ENCODE data around the gene CRIP2. TPM values are rescaled to one million over a fixed set of nuclear protein-coding genes. Genes with fewer than 3 reads are reported as not detected.

The CRIP2 gene
- total and polyA plus RNA-seq, 12 donors: 5.9 to 193 (median 56.4) TPM

DNA sequence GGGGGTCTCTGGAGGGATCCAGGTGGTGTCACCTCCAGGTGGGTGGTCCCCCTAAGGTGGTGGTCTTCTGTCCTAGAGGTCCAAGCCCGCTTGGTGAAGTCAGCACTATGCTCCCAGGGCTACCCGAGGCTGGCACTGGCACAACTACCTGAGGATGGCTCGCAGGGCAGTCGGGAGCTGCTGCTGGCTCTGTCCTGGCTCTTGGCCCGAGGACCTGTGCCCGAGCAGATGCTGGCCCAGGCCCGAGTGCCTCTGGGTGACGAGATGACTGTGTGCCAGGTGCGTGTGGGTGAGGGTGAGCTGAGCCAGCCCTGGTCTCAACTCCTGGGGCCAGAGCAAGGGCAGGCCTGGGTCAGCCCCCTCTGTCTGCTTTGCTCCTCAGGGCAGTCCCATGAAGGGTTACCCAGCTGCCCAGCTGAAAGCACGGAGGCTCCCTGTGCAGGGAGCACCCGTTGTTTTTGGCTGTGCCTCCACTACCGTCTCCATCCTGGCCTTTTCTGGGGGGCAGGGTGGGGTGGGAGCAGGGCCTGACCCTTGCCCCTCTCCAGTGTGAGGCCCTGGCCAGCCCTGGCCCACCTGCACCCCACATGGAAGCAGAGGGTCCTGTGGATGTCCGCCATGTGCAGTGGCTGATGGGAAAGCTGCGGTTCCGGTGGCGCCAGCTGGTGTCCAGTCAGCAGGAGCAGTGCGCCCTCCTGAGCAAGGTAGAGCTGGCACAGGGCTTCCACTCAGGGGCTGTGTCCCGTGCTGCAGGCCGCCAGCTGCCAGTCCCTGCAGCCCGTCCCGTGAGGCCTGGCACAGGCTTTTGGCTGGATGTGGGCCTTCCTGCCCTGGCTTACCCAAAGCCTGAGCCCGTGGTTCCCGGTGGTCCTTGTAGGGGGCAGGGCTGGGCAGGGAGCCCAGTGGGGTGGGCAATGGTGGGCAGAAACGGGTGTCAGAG is 17.7 kb downstream of the CRIP2 start:
- 76 to 94% (median 87%) methylated on average over 6 to 24 of the region's 24 CpGs for WGBS, 4 donors
- peaks cover 5% of the 10 kb centered on the region for H3K27me3 ChIP-seq
- intact Hi-C loops (cut with DNase I): no loop called here
- no peaks in the 10 kb centered on the region for H3K9me3 ChIP-seq (replicated peaks in 1 of 3)
- H3K4me1 ChIP-seq (replicated peaks in 1 of 2): peaks cover 7 to 17% of the 10 kb centered on the region in 2 donors
- DNase-seq: peak in 3 of 7 donors; percentile 24 to 69 (median 50)
- H3K4me3 ChIP-seq: no peak overlapping the region
- H3K36me3 ChIP-seq (replicated peaks in 1 of 2): no peaks in the 10 kb centered on the region
- no peak for TF ChIP-seq CTCF (IDR thresholded peaks at IDR 0.05)
- no peak for TF ChIP-seq POLR2A (IDR thresholded peaks at IDR 0.05)
- no peak overlapping the region for H3K27ac ChIP-seq

DNA sequence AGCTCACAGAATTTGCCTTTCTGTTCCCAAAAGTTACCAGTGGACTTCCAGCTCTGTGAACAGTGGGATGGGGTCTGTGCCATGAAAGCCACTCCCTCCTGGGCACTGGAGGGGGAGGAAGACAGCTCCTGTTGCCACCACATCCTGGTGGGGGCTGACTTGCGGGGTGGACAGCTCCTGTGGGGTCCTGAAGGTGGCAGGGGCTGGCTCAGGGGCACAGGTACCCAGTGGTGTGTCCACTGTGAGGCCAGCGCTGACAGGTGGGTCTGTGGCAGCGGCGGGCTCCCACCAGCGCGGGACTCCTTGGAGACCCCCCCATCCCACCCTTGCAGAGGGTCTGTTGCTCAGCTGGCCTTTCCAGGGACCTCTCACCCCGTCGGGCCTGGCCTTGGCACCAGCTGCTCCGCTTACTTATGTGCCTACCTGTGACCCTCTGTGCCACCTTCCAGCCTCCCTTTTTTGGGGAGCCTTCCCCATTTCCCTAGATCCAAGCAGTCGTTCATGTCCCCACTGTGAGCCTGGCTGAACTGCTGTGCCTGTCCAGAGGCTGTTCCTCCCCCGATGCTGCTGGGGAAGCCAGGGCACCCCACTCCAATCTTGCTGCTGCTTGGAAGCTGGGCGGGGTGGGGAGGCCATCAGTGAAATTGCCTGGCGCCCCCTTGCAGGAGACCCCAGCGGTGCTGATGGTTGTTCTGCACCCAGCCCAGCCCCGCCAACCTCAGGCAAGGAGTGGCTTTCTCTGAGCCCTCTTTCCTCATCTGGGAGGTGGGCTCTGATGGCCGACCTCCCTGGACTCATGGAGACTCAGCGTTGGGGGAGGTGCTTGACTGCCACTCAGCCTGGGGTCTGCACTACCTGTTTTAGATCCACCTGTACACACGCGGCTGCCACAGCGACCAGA is 18.6 kb downstream of the CRIP2 start:
- no peaks in the 10 kb centered on the region for H3K36me3 ChIP-seq (replicated peaks in 1 of 2)
- no peaks in the 10 kb centered on the region for H3K27me3 ChIP-seq
- no peaks in the 10 kb centered on the region for H3K9me3 ChIP-seq (replicated peaks in 1 of 3)
- WGBS, 4 donors: 86 to 92% (median 88%) methylated on average over 14 to 20 of the region's 20 CpGs
- H3K4me1 ChIP-seq (replicated peaks in 1 of 2): peaks cover 7 to 11% of the 10 kb centered on the region in 2 donors
- no peak overlapping the region for H3K27ac ChIP-seq
- intact Hi-C loops (cut with DNase I): no loop called here
- DNase-seq: peak in 1 of 7 donors; percentile 23
- H3K4me3 ChIP-seq: no peak overlapping the region
- TF ChIP-seq CTCF (IDR thresholded peaks at IDR 0.05) (no peak), POLR2A (IDR thresholded peaks at IDR 0.05) (no peak)

DNA sequence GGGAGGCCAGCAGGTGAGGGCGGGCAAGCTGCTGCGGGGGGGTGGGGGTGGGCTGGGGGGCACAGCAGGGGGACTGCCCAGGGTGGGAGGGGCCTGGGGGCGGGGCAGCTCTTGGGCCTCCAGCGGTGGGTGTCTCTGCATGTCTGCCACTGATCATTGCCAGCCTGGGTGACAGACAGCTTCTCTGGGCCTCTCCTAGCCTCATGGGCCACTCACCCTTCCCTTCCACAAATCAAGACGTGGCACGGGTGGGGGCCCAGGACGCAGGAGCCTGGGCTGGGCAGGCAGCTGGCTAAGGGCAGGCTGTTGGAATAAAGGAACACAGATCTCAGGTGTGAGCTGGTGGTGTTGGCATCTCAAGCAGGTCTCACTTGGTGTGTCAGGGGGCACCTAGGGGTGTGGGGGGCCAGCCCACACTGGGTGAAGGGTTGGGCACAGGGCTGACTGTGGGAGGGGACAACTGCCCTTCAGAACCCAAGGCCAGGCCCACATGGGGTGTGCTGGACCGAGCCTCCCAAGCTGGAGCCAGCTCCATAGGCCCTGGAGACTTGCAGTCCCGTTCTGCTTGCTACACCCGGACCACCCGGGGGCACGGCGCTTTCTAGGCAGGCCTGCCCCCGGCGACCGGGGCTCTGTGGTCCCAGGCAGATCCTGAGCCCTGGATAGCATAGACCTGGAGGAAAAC is 19.4 kb downstream of the CRIP2 start:
- Histone ChIP-seq H3K9me3 (replicated peaks in 1 of 3) (no peaks in the 10 kb centered on the region), H3K27ac (no peak overlapping the region), H3K4me1 (replicated peaks in 1 of 2) (peaks cover 7 to 10% of the 10 kb centered on the region in 2 donors), H3K27me3 (no peaks in the 10 kb centered on the region), H3K36me3 (replicated peaks in 1 of 2) (no peaks in the 10 kb centered on the region), H3K4me3 (no peak overlapping the region)
- 86 to 100% (median 90%) methylated on average over 2 to 16 of the region's 16 CpGs for WGBS, 4 donors
- DNase-seq: no peak
- TF ChIP-seq POLR2A (IDR thresholded peaks at IDR 0.05): no peak
- TF ChIP-seq CTCF (IDR thresholded peaks at IDR 0.05): no peak
- intact Hi-C loops (cut with DNase I): no loop called here

DNA sequence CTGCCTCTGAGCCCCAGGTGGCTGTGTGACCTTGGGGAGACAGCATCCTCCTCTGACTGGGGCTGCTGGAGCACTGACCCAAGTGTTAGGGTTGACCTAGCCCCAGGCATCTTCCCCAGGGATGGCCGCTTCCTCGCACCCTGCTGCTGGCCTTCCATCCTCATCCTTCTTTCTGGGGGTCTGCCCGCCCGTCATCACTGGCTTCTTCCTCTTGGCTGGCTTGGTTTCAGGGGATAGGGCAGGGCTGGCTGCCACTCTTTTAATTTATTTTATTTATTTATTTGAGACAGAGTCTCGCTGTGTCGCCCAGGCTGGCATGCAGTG is 19.9 kb downstream of the CRIP2 start:
- H3K27me3 ChIP-seq: no peaks in the 10 kb centered on the region
- H3K4me3 ChIP-seq: no peak overlapping the region
- no peak overlapping the region for H3K27ac ChIP-seq
- no peak for TF ChIP-seq CTCF (IDR thresholded peaks at IDR 0.05)
- no peak for TF ChIP-seq POLR2A (IDR thresholded peaks at IDR 0.05)
- DNase-seq: no peak
- H3K36me3 ChIP-seq (replicated peaks in 1 of 2): no peaks in the 10 kb centered on the region
- 95 to 96% (median 95%) methylated on average over 6 of the region's 6 CpGs for WGBS, 4 donors
- H3K4me1 ChIP-seq (replicated peaks in 1 of 2): peaks cover 7% of the 10 kb centered on the region in 2 donors
- intact Hi-C loops (cut with DNase I): no loop called here
- no peaks in the 10 kb centered on the region for H3K9me3 ChIP-seq (replicated peaks in 1 of 3)
